B cell (primary cell): Measurements from ENCODE around the gene USP6NL.

Source experiments
- CTCF ChIP-seq: fragments of 200-600 bp; IDR thresholded peaks from one replicate; pipeline ENCODE4 v1.8.0; 2022; ENCODE audit warnings: antibody characterized with exemption, mild to moderate bottlenecking
- EZH2 ChIP-seq: IDR thresholded peaks from 2 replicates; pipeline ENCODE4 v1.6.1; 2012; ENCODE audit warnings: borderline replicate concordance, low read depth, mild to moderate bottlenecking, moderate library complexity, low read length; ENCODE audit not compliant: insufficient read depth, poor library complexity, severe bottlenecking

DNA sequence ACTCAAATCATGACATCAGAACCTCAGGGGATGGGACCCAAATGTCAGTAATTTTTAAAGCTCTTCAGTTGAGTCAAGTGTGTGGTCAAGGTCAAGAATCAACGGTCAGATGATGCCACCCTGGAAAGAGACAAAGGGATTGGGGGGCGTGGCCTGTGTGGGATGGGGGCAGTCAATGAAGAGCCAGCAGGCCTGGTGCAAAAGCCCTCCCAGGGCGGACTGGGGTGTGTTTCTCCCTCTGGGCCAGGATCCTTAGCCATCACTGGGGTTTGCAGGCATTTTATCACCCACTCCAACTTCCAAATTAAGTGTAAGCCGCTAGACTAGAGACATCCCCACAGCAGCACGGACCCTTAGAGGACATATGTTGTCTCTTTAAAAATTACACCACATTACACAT is 204.7 kb downstream of the USP6NL start:
- TF ChIP-seq CTCF (no peak), EZH2 (no peak)
